ENCODE data around the gene ADAM22.

Gene ADAM22

GRCh38 chr7:88111140-88111743 is 177.2 kb downstream of the ADAM22 start:
- DNase-seq: peak; percentile 17 to 62

GRCh38 chr7:88111954-88112471 is 178.0 kb downstream of the ADAM22 start:
- no peak for DNase-seq

- DNase-seq: no peak
These were observed 181.3 kb downstream of the ADAM22 start for GRCh38 chr7:88115258-88115796.

- no peak for DNase-seq
These were observed 181.8 kb downstream of the ADAM22 start for GRCh38 chr7:88115816-88116215.

- no peak for DNase-seq
These were observed 182.3 kb downstream of the ADAM22 start for GRCh38 chr7:88116235-88116795.

- DNase-seq: no peak
These were observed 183.3 kb downstream of the ADAM22 start for GRCh38 chr7:88117325-88117724.

GRCh38 chr7:88121335-88121734 is 187.3 kb downstream of the ADAM22 start:
- peak; percentile 57 to 65 for DNase-seq

- no peak for DNase-seq
These were observed 193.7 kb downstream of the ADAM22 start for GRCh38 chr7:88127637-88128290.

- DNase-seq: peak; percentile 37 to 46
These were observed 198.7 kb downstream of the ADAM22 start for GRCh38 chr7:88132725-88133124.

GRCh38 chr7:88140947-88141346 is 206.9 kb downstream of the ADAM22 start:
- DNase-seq: no peak

GRCh38 chr7:88141479-88141878 is 207.4 kb downstream of the ADAM22 start:
- no peak for DNase-seq

GRCh38 chr7:88141953-88142352 is 207.9 kb downstream of the ADAM22 start:
- DNase-seq: no peak

GRCh38 chr7:88146616-88147015 is 212.6 kb downstream of the ADAM22 start:
- no peak for DNase-seq

- no peak for DNase-seq
These were observed 213.3 kb downstream of the ADAM22 start for GRCh38 chr7:88147341-88147740.

GRCh38 chr7:88147949-88148348 is 213.9 kb downstream of the ADAM22 start:
- DNase-seq: no peak

GRCh38 chr7:88150033-88150432 is 216.0 kb downstream of the ADAM22 start:
- DNase-seq: no peak

- no peak for DNase-seq
These were observed 217.2 kb downstream of the ADAM22 start for GRCh38 chr7:88151119-88151790.

- DNase-seq: no peak
These were observed 219.3 kb downstream of the ADAM22 start for GRCh38 chr7:88153378-88153777.

- no peak for DNase-seq
These were observed 221.7 kb downstream of the ADAM22 start for GRCh38 chr7:88155756-88156155.

- no peak for DNase-seq
These were observed 222.3 kb downstream of the ADAM22 start for GRCh38 chr7:88156356-88156755.

GRCh38 chr7:88159741-88160140 is 225.7 kb downstream of the ADAM22 start:
- peak in 1 of 2 donors; percentile 21 for DNase-seq

- peak; percentile 47 to 66 for DNase-seq
These were observed 231.6 kb downstream of the ADAM22 start for GRCh38 chr7:88165697-88166096.

GRCh38 chr7:88167223-88167622 is 233.2 kb downstream of the ADAM22 start:
- DNase-seq: no peak
